Keratinocyte (primary cell): ENCODE data around the gene TAS2R14. TPM values are rescaled to one million over a fixed set of nuclear protein-coding genes. Genes with fewer than 3 reads are reported as not detected.

Experiments
- DNase-seq: peaks from one replicate; pipeline ENCODE4 v3.0.0-alpha.2; 2011; ENCODE audit warnings: low read depth, missing footprints, low spot score
- FAIRE-seq: peaks from 2 replicates; lab custom pipeline; 2011; peaks lifted over from hg19 to GRCh38; lab: Jason Lieb, UNC
- H2AFZ ChIP-seq: 2 replicates; pipeline ENCODE4 v1.6.0; 2012; ENCODE audit warnings: low read length, control low read depth, inconsistent platforms; ENCODE audit not compliant: control insufficient read depth
- H3K27ac ChIP-seq: 2 replicates; pipeline ENCODE4 v1.5.1; 2011; ENCODE audit warnings: low read length; ENCODE audit not compliant: control insufficient read depth, insufficient read depth
- H3K27me3 ChIP-seq: 3 replicates; pipeline ENCODE4 v1.6.0; 2011; ENCODE audit warnings: low read length; ENCODE audit not compliant: control insufficient read depth, insufficient read depth; ENCODE audit errors: extremely low read depth
- H3K36me3 ChIP-seq, 2 experiments: 2 replicates in 1 of 2; 3 replicates in 1 of 2; pipeline ENCODE4 v1.5.1; 2011; ENCODE audit warnings: low read length in 2 of 2, mild to moderate bottlenecking in 1 of 2; ENCODE audit not compliant: control insufficient read depth in 2 of 2, insufficient read depth in 2 of 2; ENCODE audit errors: extremely low read depth in 1 of 2
- H3K4me1 ChIP-seq: 3 replicates; pipeline ENCODE4 v1.5.1; 2011; ENCODE audit warnings: low read length; ENCODE audit not compliant: control insufficient read depth, insufficient read depth; ENCODE audit errors: extremely low read depth
- H3K4me2 ChIP-seq: 3 replicates; pipeline ENCODE4 v1.6.0; 2011; ENCODE audit warnings: low read depth, low read length; ENCODE audit not compliant: control insufficient read depth, insufficient read depth; ENCODE audit errors: extremely low read depth
- H3K4me3 ChIP-seq, 3 experiments: fragments of 200-600 bp in 1 of 3; sonication (generic) in 1 of 3; 2 replicates in 2 of 3; 3 replicates in 1 of 3; pipeline ENCODE4 v1.5.1; 2011 to 2016; ENCODE audit warnings: low read length in 3 of 3, mild to moderate bottlenecking in 3 of 3, control low read depth in 2 of 3, inconsistent platforms in 1 of 3, low read depth in 1 of 3, mixed read lengths in 1 of 3, mixed run types in 1 of 3, moderate library complexity in 1 of 3; ENCODE audit not compliant: control insufficient read depth in 2 of 3, insufficient read depth in 2 of 3; ENCODE audit errors: extremely low read depth in 1 of 3
- H3K79me2 ChIP-seq: 2 replicates; pipeline ENCODE4 v1.6.0; 2012; ENCODE audit warnings: low read length; ENCODE audit not compliant: control insufficient read depth, insufficient read depth
- H3K9ac ChIP-seq: 3 replicates; pipeline ENCODE4 v1.6.0; 2011; ENCODE audit warnings: low read length; ENCODE audit not compliant: control insufficient read depth, insufficient read depth; ENCODE audit errors: extremely low read depth
- H3K9me1 ChIP-seq: 3 replicates; pipeline ENCODE4 v1.6.0; 2011; ENCODE audit warnings: low read length; ENCODE audit not compliant: control insufficient read depth, insufficient read depth; ENCODE audit errors: extremely low read depth
- H3K9me3 ChIP-seq: 2 replicates; pipeline ENCODE4 v1.5.1; 2012; ENCODE audit warnings: low read depth, low read length; ENCODE audit not compliant: control insufficient read depth
- H4K20me1 ChIP-seq: 3 replicates; pipeline ENCODE4 v1.6.0; 2011; ENCODE audit warnings: low read length; ENCODE audit not compliant: control insufficient read depth, insufficient read depth; ENCODE audit errors: extremely low read depth
- EZH2 ChIP-seq: IDR thresholded peaks from one replicate; pipeline ENCODE4 v1.6.1; 2012; ENCODE audit warnings: inconsistent platforms, mild to moderate bottlenecking, low read length, moderate library complexity
- dilution Hi-C: fragments of 300-500 bp; cut with MboI; formaldehyde crosslinking; loops from one replicate; pipeline ENCODE4 v1.7.0; 2020; ENCODE audit warnings: low sequenced_read_pairs; ENCODE audit not compliant: extremely low pct_ligation_motif_present
- polyA plus RNA-seq, 5 experiments: library from polyadenylated mRNA; depleted of rRNA in 3 of 5; stranded (reverse) in 3 of 5; stranded (forward) in 1 of 5; unstranded in 1 of 5; fragments of >200 nt; gene quantifications; 1 replicate in 1 of 5; 2 replicates in 3 of 5; 3 replicates in 1 of 5; pipeline versions ENCODE4 v1.2.1 to v1.2.3, GENCODE V29; 2011 to 2012; ENCODE audit warnings: missing spikeins in 2 of 5, low read depth in 1 of 5, low replicate concordance in 1 of 5
- TF ChIP-seq, protein P1 (sequence below), 3 experiments: IDR thresholded peaks in 1 of 3; conservative IDR thresholded peaks in 1 of 3; optimal IDR thresholded peaks in 1 of 3; 2 replicates in 2 of 3; 3 replicates in 1 of 3; pipeline versions ENCODE3 to v1.5.1; 2011; ENCODE audit warnings: low read length in 3 of 3, mild to moderate bottlenecking in 3 of 3, moderate library complexity in 2 of 3, control low read depth in 1 of 3, inconsistent platforms in 1 of 3; ENCODE audit not compliant: insufficient read depth in 2 of 3; ENCODE audit errors: extremely low read depth in 1 of 3

The TAS2R14 gene
- polyA plus RNA-seq, 1 donor (not counting 4 experiments of a cell fraction or from before 2014, with no cell fraction given): 1.2 TPM

DNA sequence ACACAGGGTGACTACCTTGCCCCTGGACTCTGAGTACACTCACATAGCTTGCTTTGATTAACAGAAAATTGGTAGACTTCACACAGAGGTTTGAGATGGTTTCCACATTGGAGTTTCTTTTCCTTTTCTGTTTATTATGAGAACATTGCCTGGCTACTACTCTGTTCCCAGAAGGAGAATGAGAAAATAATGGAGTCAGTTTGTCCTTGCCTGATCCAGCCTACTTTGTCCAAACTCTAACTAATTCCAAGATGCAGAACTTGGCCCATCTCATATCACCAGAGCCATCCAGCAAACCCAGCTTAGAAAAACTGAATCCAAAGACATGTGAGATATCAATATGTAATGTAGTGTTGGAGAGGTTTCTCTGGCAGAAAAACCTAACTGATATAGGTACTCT, 27.3 kb upstream of the TAS2R14 start:
- Histone ChIP-seq H3K4me2 (no peak overlapping the region), H3K9ac (no peak overlapping the region), H3K9me3 (no peaks in the 10 kb centered on the region), H3K36me3 (peaks cover 0 to under 1% of the 10 kb centered on the region in 2 experiments), H3K27me3 (no peaks in the 10 kb centered on the region), H3K4me3 (no peak overlapping the region), H3K27ac (no peak overlapping the region), H3K4me1 (peaks cover 17% of the 10 kb centered on the region), H4K20me1 (no peaks in the 10 kb centered on the region), H2AFZ (no peak overlapping the region), H3K79me2 (no peaks in the 10 kb centered on the region), H3K9me1 (no peaks in the 10 kb centered on the region)
- TF ChIP-seq EZH2: no peak
- TF ChIP-seq, protein P1, sequence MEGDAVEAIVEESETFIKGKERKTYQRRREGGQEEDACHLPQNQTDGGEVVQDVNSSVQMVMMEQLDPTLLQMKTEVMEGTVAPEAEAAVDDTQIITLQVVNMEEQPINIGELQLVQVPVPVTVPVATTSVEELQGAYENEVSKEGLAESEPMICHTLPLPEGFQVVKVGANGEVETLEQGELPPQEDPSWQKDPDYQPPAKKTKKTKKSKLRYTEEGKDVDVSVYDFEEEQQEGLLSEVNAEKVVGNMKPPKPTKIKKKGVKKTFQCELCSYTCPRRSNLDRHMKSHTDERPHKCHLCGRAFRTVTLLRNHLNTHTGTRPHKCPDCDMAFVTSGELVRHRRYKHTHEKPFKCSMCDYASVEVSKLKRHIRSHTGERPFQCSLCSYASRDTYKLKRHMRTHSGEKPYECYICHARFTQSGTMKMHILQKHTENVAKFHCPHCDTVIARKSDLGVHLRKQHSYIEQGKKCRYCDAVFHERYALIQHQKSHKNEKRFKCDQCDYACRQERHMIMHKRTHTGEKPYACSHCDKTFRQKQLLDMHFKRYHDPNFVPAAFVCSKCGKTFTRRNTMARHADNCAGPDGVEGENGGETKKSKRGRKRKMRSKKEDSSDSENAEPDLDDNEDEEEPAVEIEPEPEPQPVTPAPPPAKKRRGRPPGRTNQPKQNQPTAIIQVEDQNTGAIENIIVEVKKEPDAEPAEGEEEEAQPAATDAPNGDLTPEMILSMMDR (optimal IDR thresholded peaks at IDR 0.05 in 1 of 3, IDR thresholded peaks at IDR 0.05 in 1 of 3, conservative IDR thresholded peaks at IDR 0.05 in 1 of 3; ENCODE audit: extremely low read depth in 1 of 3, insufficient read depth in 2 of 3, low read length in 3 of 3): no peak
- DNase-seq (no peak), FAIRE-seq (no peak)
- dilution Hi-C loops: no loop called here

DNA sequence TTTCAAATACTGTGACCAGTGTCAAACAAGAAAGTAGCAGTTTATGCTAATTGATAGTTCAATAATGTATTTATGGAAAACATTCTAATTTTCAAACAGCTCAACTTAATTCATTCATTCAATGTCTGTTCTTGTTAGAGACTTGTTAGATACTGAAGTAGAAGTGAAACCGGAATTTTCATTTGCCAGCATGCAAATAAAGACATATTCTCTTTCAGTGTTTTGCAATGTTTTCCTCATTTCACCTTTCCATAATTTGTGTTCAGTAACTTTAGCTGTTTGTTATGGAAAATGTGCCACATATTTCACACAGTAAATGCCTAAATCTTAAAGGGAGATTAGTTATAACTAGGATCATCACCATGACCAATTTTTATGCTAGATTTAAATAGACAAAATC, 26.4 kb upstream of the TAS2R14 start:
- peaks cover 0 to 1% of the 10 kb centered on the region in 2 experiments for H3K36me3 ChIP-seq
- TF ChIP-seq EZH2: no peak
- TF ChIP-seq, protein P1 (optimal IDR thresholded peaks at IDR 0.05 in 1 of 3, IDR thresholded peaks at IDR 0.05 in 1 of 3, conservative IDR thresholded peaks at IDR 0.05 in 1 of 3; ENCODE audit: extremely low read depth in 1 of 3, insufficient read depth in 2 of 3, low read length in 3 of 3): no peak
- H3K27me3 ChIP-seq: no peaks in the 10 kb centered on the region
- dilution Hi-C loops: no loop called here
- no peak for FAIRE-seq
- H3K4me2 ChIP-seq: no peak overlapping the region
- DNase-seq: no peak
- H3K9ac ChIP-seq: no peak overlapping the region
- H4K20me1 ChIP-seq: no peaks in the 10 kb centered on the region
- H3K4me1 ChIP-seq: peaks cover 17% of the 10 kb centered on the region
- no peak overlapping the region for H3K27ac ChIP-seq
- H3K9me1 ChIP-seq: no peaks in the 10 kb centered on the region
- no peak overlapping the region for H2AFZ ChIP-seq
- H3K9me3 ChIP-seq: no peaks in the 10 kb centered on the region
- no peak overlapping the region for H3K4me3 ChIP-seq
- H3K79me2 ChIP-seq: no peaks in the 10 kb centered on the region
